Measurements from ENCODE around the gene TCF7L2. TPM values are rescaled to one million over a fixed set of nuclear protein-coding genes. Genes with fewer than 3 reads are reported as not detected.

The TCF7L2 gene
- total RNA-seq, 4 donors from 2014 or later = 25.1 to 38.9 (median 26.9) TPM

GRCh38 chr10:113085776-113086175 lies 135.7 kb downstream of the TCF7L2 start:
- Histone ChIP-seq H3K4me3 (no peak overlapping the region), H3K27me3 (no peaks in the 10 kb centered on the region), H3K36me3 (peaks cover 0 to 18% (median 0%) of the 10 kb centered on the region in 3 donors), H3K4me1 (peaks cover 0 to 24% (median 9%) of the 10 kb centered on the region in 4 donors), H3K9me3 (no peaks in the 10 kb centered on the region), H3K27ac (peak overlapping the region in 1 of 4 donors; percentile 4)
- no peak for DNase-seq (ENCODE audit: low spot score in 2 of 2)
- no peak for TF ChIP-seq POLR2A (IDR thresholded peaks at IDR 0.05)
- no peak for TF ChIP-seq EP300 (IDR thresholded peaks at IDR 0.05)
- TF ChIP-seq CTCF (IDR thresholded peaks at IDR 0.05) = no peak
- 93 to 99% methylated on average over 4 of the region's 4 CpGs for WGBS, 2 donors

- H3K27ac ChIP-seq = peak overlapping the region in 1 of 4 donors; percentile 4
Observed at GRCh38 chr10:113086282-113086681, 136.2 kb downstream of the TCF7L2 start.

GRCh38 chr10:113087165-113088029 lies 137.3 kb downstream of the TCF7L2 start:
- DNase-seq (ENCODE audit: low spot score in 2 of 2) = peak in 1 of 2 donors; percentile 55

More at GRCh38 chr10:113086282-113086681, 136.2 kb downstream of the TCF7L2 start:
- DNase-seq (ENCODE audit: low spot score in 2 of 2) = no peak
- Histone ChIP-seq H3K4me1 (peaks cover 0 to 23% (median 9%) of the 10 kb centered on the region in 4 donors), H3K36me3 (peaks cover 0 to 21% (median 0%) of the 10 kb centered on the region in 3 donors), H3K4me3 (no peak overlapping the region), H3K27me3 (no peaks in the 10 kb centered on the region), H3K9me3 (no peaks in the 10 kb centered on the region)
- TF ChIP-seq EP300 (IDR thresholded peaks at IDR 0.05) (no peak), CTCF (IDR thresholded peaks at IDR 0.05) (no peak)

GRCh38 chr10:113088194-113088593 lies 138.1 kb downstream of the TCF7L2 start:
- Histone ChIP-seq H3K9me3 (no peaks in the 10 kb centered on the region), H3K36me3 (peaks cover 0 to 25% (median 0%) of the 10 kb centered on the region in 3 donors), H3K4me3 (no peak overlapping the region), H3K4me1 (peaks cover 0 to 34% (median 10%) of the 10 kb centered on the region in 4 donors), H3K27me3 (no peaks in the 10 kb centered on the region), H3K27ac (no peak overlapping the region)
- no peak for DNase-seq (ENCODE audit: low spot score in 2 of 2)
- 91 to 100% methylated on average over 2 of the region's 2 CpGs for WGBS, 2 donors
- TF ChIP-seq CTCF (IDR thresholded peaks at IDR 0.05) = no peak
- TF ChIP-seq POLR2A (IDR thresholded peaks at IDR 0.05) = no peak

More at GRCh38 chr10:113087165-113088029, 137.3 kb downstream of the TCF7L2 start:
- Histone ChIP-seq H3K36me3 (peaks cover 0 to 25% (median 0%) of the 10 kb centered on the region in 3 donors), H3K9me3 (no peaks in the 10 kb centered on the region), H3K4me1 (peaks cover 0 to 26% (median 9%) of the 10 kb centered on the region in 4 donors), H3K4me3 (no peak overlapping the region), H3K27me3 (no peaks in the 10 kb centered on the region), H3K27ac (peak overlapping the region in 3 of 4 donors; percentile 21 to 60 (median 41))
- TF ChIP-seq POLR2A (IDR thresholded peaks at IDR 0.05) (no peak), CTCF (IDR thresholded peaks at IDR 0.05) (no peak), EP300 (IDR thresholded peaks at IDR 0.05) (peak in 1 of 2 donors; percentile 75)
- 34 to 37% methylated on average over 9 of the region's 9 CpGs for WGBS, 2 donors

GRCh38 chr10:113089551-113089950 lies 139.5 kb downstream of the TCF7L2 start:
- 81 to 88% methylated on average over 9 of the region's 9 CpGs for WGBS, 2 donors
- peaks cover 0 to 48% (median 13%) of the 10 kb centered on the region in 4 donors for H3K4me1 ChIP-seq
- DNase-seq (ENCODE audit: low spot score in 2 of 2) = no peak
- no peak overlapping the region for H3K27ac ChIP-seq
- no peaks in the 10 kb centered on the region for H3K27me3 ChIP-seq
- TF ChIP-seq EP300 (IDR thresholded peaks at IDR 0.05) = no peak
- no peak for TF ChIP-seq POLR2A (IDR thresholded peaks at IDR 0.05)
- no peak for TF ChIP-seq CTCF (IDR thresholded peaks at IDR 0.05)
- H3K4me3 ChIP-seq = no peak overlapping the region
- no peaks in the 10 kb centered on the region for H3K9me3 ChIP-seq
- peaks cover 0 to 25% (median 0%) of the 10 kb centered on the region in 3 donors for H3K36me3 ChIP-seq

All from tibial nerve (tissue), 4 donors.